Dedifferentiated amniotic fluid mesenchymal stem cell (primary cell): ENCODE measurements around the gene TMEM106C.

Experiments
- DNase-seq: peaks from one replicate; pipeline ENCODE4 v3.0.0-alpha.2; 2016; ENCODE audit errors: extremely low spot score

TMEM106C gene

GRCh38 chr12:48016373-48017020, 53.1 kb downstream of the TMEM106C start:
- no peak for DNase-seq

- no peak for DNase-seq
Measured at GRCh38 chr12:48017496-48017895, 54.1 kb downstream of the TMEM106C start.

GRCh38 chr12:48017921-48018617, 54.7 kb downstream of the TMEM106C start:
- no peak for DNase-seq
